GM10266 (cell line): ENCODE measurements around the gene ORM1.

Source experiments
- DNase-seq: peaks from one replicate; pipeline ENCODE4 v3.0.0; 2012; ENCODE audit errors: extremely low spot score
- CTCF ChIP-seq: IDR thresholded peaks from 2 replicates; pipeline ENCODE4 v1.5.1; 2012; ENCODE audit warnings: mild to moderate bottlenecking, low read depth; ENCODE audit not compliant: control insufficient read depth, insufficient read depth; ENCODE audit errors: missing control alignments

The ORM1 gene

DNA sequence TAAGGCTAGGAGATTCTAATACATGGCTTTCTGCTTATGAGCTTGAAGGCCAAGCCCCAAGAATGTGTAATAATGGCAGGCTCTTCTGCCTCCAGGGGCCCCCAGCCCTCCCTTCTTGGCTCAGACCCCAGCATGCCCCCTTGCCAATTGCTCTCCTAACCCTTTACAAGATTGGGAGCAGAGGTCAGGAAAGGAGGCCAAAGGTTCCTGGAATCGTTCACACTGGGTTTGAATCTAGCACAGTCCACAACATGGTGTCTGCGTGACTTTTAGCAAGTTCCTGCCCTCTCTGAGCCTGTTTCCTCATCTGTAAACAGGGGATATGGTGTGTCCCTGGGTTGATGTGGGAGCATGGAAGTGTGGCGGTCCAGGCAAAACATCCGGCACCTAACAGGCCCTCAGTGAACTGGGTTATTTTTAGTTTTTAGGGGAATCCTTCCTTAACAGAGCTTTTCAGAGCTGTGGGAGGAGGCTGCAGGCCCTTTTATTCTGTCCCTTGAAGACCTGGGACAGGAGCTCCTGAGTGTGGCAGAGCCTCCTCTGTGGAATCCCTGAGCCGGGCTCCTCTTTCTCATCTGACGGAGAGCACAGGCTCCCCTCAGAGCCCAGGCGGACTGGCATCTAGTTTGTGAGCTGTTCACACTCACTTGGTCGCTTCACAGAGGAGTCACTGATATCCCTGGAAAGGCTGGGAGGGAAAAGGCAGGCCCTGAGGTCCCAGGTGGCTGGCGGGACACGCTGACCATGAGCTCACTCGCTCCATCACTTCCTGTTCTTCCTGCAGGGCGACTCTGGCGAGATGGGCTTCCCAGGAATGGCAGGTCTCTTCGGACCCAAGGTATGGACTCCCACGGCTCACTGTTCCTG is 23.4 kb upstream of the ORM1 start:
- TF ChIP-seq CTCF = no peak
- DNase-seq = no peak

GRCh38 chr9:114300153-114300845 is 22.6 kb upstream of the ORM1 start:
- no peak for DNase-seq
- TF ChIP-seq CTCF = no peak

DNA sequence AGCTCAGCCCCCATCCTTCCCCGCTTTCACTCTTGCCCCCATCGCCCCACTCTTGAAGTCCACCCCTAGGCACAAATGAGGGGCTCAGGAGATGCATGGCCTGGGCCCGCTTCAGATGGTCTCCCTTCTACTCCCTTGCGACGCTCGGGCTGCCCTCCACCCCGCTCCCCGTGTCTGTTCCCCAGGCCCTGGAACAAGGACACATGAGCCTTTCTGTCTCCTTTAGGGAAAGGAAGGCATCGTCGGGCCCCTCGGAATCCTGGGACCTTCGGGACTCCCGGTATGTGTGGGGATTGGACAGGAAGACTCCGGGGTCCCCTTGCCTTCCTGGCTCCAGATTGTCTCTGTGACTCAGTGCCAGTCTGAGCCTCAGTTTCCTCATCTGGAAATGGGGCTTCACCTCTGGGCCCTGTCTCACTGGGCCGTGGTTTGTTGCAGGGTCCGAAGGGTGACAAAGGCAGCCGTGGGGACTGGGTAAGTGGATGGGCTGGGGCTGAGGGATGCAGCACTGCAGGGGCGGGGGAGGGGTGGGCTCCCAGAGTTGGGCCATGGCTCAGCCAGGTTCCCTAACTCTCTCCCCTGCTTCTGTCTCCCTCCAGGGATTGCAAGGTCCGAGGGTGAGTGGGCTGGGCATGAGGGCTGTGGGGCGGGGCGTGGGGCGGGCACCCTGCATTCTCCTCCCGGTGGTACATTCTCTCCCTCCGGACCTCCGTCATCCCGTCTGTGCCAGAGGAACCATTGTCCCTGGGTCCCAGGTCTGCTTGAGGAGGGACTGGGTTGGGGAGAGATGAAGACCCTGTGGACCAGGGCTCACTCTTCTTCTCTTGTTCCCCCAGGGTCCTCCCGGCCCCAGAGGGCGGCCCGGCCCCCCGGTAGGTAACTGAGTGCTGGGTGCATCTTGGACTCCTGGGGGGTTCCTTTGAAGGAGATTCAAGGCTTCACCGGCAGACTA is 21.8 kb upstream of the ORM1 start:
- no peak for DNase-seq
- no peak for TF ChIP-seq CTCF

DNA sequence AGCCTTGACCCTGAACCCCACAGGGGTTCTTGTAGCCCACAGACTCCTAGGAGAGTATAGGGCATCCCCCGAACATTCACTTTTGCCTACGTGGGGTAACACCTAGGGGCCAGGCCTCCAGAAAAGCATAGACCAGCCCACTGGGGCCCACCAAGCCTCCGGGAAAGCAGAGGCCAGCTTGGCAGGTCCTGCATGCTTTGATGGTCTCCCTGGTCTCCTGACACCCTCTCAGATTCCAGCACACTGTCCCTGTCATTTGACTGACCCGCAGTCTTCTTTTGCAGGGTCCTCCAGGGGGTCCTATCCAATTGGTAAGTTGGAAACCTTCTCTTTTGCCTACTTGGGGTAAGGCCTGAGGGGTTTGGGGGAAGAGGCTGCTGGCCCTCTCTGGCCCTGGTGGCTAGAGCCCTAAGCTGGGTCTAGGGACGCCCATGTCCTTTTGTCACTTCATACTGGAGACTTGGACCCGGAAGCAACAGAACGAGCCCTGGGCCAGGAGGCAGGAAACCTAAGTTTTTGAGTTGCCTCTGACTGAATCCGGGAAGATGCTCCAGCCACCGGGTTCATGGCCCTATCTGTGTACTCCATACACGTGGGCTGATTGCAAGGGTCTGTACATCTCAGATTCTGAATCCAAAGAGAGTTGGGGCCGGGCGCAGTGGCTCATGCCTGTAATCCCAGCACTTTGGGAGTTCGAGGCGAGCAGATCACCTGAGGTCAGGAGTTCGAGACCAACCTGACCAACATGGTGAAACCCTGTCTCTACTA is 20.9 kb upstream of the ORM1 start:
- TF ChIP-seq CTCF = no peak
- no peak for DNase-seq

DNA sequence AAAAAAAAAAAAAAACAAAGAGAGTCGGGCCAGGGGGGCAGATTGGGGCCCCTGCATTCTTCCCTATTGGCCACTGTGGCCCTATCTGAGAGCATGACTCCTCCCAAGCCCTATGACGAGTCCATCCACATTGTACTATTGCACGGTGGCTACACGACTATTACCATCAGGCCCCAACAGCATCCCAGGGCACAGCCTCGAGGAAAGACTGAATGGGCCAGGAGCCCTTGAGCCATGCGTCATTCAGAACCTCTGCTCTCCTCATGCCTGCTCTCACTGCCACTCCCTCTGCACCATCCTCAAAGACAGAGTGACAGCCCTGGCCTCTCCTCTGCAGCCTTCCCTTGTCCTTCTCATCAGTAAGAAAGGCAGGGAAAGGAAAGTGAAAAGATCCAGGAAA is 20.2 kb upstream of the ORM1 start:
- TF ChIP-seq CTCF = no peak

GRCh38 chr9:114303571-114303970 is 19.3 kb upstream of the ORM1 start:
- no peak for TF ChIP-seq CTCF
- DNase-seq = no peak

More for the DNA sequence above, 20.2 kb upstream of the ORM1 start:
- DNase-seq = no peak
